Tibial nerve (tissue), 4 donors: ENCODE results near the gene C9. TPM values are rescaled to one million over a fixed set of nuclear protein-coding genes. Genes with fewer than 3 reads are reported as not detected.
"Not testable (repeated sequence)": the region's sequence is repeated elsewhere in the genome, so short reads cannot be mapped to it uniquely, and the experiment has no call there.

Experiments
- DNase-seq, 2 donors: peaks; one replicate each; pipeline ENCODE4 v3.0.0-alpha.2; 2019; ENCODE audit warnings: low spot score in 2 of 2
- H3K27ac ChIP-seq, 4 donors: fragments of 200-600 bp; sonication (generic) in 3 of 4; one replicate each; pipeline ENCODE4 v1.5.1; 2017 to 2019; ENCODE audit warnings: mild to moderate bottlenecking in 1 of 4
- H3K27me3 ChIP-seq, 2 donors: fragments of 200-600 bp; sonication (generic) in 1 of 2; one replicate each; pipeline versions ENCODE4 v1.5.1 to v1.6.0; 2017 to 2019
- H3K36me3 ChIP-seq, 3 donors: fragments of 200-600 bp; sonication (generic); one replicate each; pipeline ENCODE4 v1.5.1; 2018 to 2019
- H3K4me1 ChIP-seq, 4 donors: fragments of 200-600 bp; sonication (generic) in 3 of 4; one replicate each; pipeline ENCODE4 v1.5.1; 2017 to 2019
- H3K4me3 ChIP-seq, 4 donors: fragments of 200-600 bp; sonication (generic) in 3 of 4; one replicate each; pipeline ENCODE4 v1.5.1; 2017 to 2019; ENCODE audit warnings: mild to moderate bottlenecking in 1 of 4, moderate library complexity in 1 of 4
- H3K9me3 ChIP-seq, 4 donors: fragments of 200-600 bp; sonication (generic) in 3 of 4; one replicate each; pipeline ENCODE4 v1.5.1; 2017 to 2019
- EP300 ChIP-seq, 2 donors: sonication (generic); formaldehyde crosslinking; IDR thresholded peaks; one replicate each; pipeline ENCODE4 v1.6.1; 2017; ENCODE audit warnings: antibody characterized with exemption in 2 of 2, mild to moderate bottlenecking in 1 of 2
- POLR2A ChIP-seq, 2 donors: fragments of 450-650 bp; IDR thresholded peaks; one replicate each; pipeline ENCODE4 v1.6.1; 2017; ENCODE audit warnings: antibody characterized with exemption in 2 of 2, mild to moderate bottlenecking in 2 of 2, moderate library complexity in 2 of 2
- WGBS, 2 donors: methylation state at CpG; one replicate each; pipeline ENCODE4 v1.1.5; 2018; 5-methylcytosine and 5-hydroxymethylcytosine counted together
- total RNA-seq, 4 donors: library from RNA; depleted of rRNA; stranded (reverse); fragments of >200 nt; gene quantifications; one replicate each; pipeline ENCODE4 v1.1.0, GENCODE V29; 2016
- TF ChIP-seq, protein P1 (sequence below), 5 experiments: fragments of 200-600 bp in 3 of 5; fragments of 450-650 bp in 2 of 5; sonication (generic) in 3 of 5; IDR thresholded peaks; one replicate each; pipeline ENCODE4 v1.5.1; 2016 to 2019; ENCODE audit warnings: antibody characterized with exemption in 5 of 5, mild to moderate bottlenecking in 3 of 5, moderate library complexity in 2 of 5

Gene C9
- total RNA-seq, 4 donors from 2014 or later, result not detected

DNA sequence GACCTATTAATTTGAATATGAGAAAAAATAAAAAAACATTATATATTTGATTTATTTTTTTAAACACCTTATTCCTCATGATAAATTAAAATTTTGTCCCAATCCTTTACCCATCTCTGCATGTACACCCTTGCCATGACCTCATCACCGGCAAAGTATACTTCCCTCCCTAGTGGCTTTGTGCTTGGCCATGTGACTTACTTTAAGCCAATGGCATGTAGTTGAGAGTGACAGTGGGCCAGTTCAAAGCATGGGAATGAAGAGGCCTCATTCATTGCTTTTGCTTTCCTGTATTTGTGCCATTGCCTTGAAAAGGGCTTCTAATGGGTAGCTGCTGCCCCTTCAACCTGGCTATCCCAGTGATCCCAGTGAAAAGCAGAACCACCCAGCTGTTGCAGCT lies 31.2 kb downstream of the C9 start:
- DNase-seq, result no peak
- H3K9me3 ChIP-seq, result no peaks in the 10 kb centered on the region
- H3K4me3 ChIP-seq, result no peak overlapping the region
- H3K27me3 ChIP-seq, result no peaks in the 10 kb centered on the region
- no peaks in the 10 kb centered on the region for H3K36me3 ChIP-seq
- peaks cover 0 to 4% (median 0%) of the 10 kb centered on the region in 4 donors for H3K4me1 ChIP-seq
- no peak for TF ChIP-seq POLR2A (IDR thresholded peaks at IDR 0.05)
- TF ChIP-seq EP300 (IDR thresholded peaks at IDR 0.05), result no peak
- TF ChIP-seq, protein P1, sequence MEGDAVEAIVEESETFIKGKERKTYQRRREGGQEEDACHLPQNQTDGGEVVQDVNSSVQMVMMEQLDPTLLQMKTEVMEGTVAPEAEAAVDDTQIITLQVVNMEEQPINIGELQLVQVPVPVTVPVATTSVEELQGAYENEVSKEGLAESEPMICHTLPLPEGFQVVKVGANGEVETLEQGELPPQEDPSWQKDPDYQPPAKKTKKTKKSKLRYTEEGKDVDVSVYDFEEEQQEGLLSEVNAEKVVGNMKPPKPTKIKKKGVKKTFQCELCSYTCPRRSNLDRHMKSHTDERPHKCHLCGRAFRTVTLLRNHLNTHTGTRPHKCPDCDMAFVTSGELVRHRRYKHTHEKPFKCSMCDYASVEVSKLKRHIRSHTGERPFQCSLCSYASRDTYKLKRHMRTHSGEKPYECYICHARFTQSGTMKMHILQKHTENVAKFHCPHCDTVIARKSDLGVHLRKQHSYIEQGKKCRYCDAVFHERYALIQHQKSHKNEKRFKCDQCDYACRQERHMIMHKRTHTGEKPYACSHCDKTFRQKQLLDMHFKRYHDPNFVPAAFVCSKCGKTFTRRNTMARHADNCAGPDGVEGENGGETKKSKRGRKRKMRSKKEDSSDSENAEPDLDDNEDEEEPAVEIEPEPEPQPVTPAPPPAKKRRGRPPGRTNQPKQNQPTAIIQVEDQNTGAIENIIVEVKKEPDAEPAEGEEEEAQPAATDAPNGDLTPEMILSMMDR (IDR thresholded peaks at IDR 0.05), result no peak
- H3K27ac ChIP-seq, result no peak overlapping the region
- 100% methylated on average over 1 of the region's 1 CpG for WGBS, 2 donors

- Histone ChIP-seq H3K4me3 (no peak overlapping the region), H3K9me3 (no peaks in the 10 kb centered on the region), H3K4me1 (peaks cover 0 to 4% (median 0%) of the 10 kb centered on the region in 4 donors), H3K36me3 (no peaks in the 10 kb centered on the region), H3K27me3 (no peaks in the 10 kb centered on the region), H3K27ac (no peak overlapping the region)
- WGBS, 2 donors, result 58 to 72% methylated on average over 2 of the region's 2 CpGs
- DNase-seq, result no peak
- peak in 1 of 2 donors; percentile 14 for TF ChIP-seq EP300 (IDR thresholded peaks at IDR 0.05)
- TF ChIP-seq, protein P1 (IDR thresholded peaks at IDR 0.05), result no peak
Measured at GRCh38 chr5:39331861-39332381, 32.4 kb downstream of the C9 start.

- no peak overlapping the region for H3K4me3 ChIP-seq
- TF ChIP-seq, protein P1 (IDR thresholded peaks at IDR 0.05), result no peak
- TF ChIP-seq EP300 (IDR thresholded peaks at IDR 0.05) (no peak), POLR2A (IDR thresholded peaks at IDR 0.05) (no peak)
Measured at GRCh38 chr5:39328731-39329130, 35.6 kb downstream of the C9 start.

GRCh38 chr5:39323542-39323941 lies 40.8 kb downstream of the C9 start:
- WGBS, 2 donors, result 43 to 44% methylated on average over 3 of the region's 3 CpGs
- TF ChIP-seq EP300 (IDR thresholded peaks at IDR 0.05) (no peak), POLR2A (IDR thresholded peaks at IDR 0.05) (no peak)
- TF ChIP-seq, protein P1 (IDR thresholded peaks at IDR 0.05), result no peak
- Histone ChIP-seq H3K27me3 (no peaks in the 10 kb centered on the region), H3K4me1 (no peaks in the 10 kb centered on the region), H3K9me3 (peaks cover 0 to 17% (median 2%) of the 10 kb centered on the region in 4 donors), H3K4me3 (no peak overlapping the region), H3K27ac (no peak overlapping the region), H3K36me3 (no peaks in the 10 kb centered on the region)
- DNase-seq, result no peak

More at GRCh38 chr5:39328731-39329130, 35.6 kb downstream of the C9 start:
- WGBS, 2 donors, result 88 to 100% methylated on average over 1 of the region's 1 CpG
- Histone ChIP-seq H3K27me3 (no peaks in the 10 kb centered on the region), H3K36me3 (no peaks in the 10 kb centered on the region), H3K4me1 (peaks cover 0 to 4% (median 0%) of the 10 kb centered on the region in 4 donors), H3K9me3 (no peaks in the 10 kb centered on the region), H3K27ac (no peak overlapping the region)
- DNase-seq, result no peak

GRCh38 chr5:39319395-39319794 lies 44.9 kb downstream of the C9 start:
- DNase-seq, result no peak
- Histone ChIP-seq H3K36me3 (no peaks in the 10 kb centered on the region), H3K27ac (no peak overlapping the region), H3K4me1 (no peaks in the 10 kb centered on the region), H3K27me3 (no peaks in the 10 kb centered on the region), H3K4me3 (no peak overlapping the region), H3K9me3 (peaks cover 0 to 23% (median 2%) of the 10 kb centered on the region in 4 donors)
- TF ChIP-seq EP300 (IDR thresholded peaks at IDR 0.05), result no peak
- TF ChIP-seq POLR2A (IDR thresholded peaks at IDR 0.05), result no peak
- TF ChIP-seq, protein P1 (IDR thresholded peaks at IDR 0.05), result no peak
- 100% methylated on average over 3 of the region's 3 CpGs for WGBS, 2 donors

DNA sequence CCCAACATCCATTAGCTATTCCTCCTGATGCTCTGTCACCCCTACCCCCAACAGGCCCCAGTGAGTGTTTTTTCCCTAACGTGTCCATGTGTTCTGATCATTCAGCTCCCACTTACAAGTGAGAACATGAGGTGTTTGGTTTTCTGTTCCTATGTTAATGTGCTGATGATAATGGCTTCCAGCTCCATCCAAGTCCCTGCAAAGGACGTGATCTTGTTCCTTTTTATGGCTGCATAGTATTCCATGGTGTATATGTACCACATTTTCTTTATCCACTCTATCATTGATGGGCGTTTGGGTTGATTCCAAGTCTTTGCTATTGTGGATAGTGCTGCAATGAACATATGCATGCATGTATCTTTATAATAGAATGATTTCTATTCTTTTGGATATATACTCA lies 47.8 kb downstream of the C9 start:
- WGBS, 2 donors, result 88 to 89% methylated on average over 3 of the region's 3 CpGs
- H3K9me3 ChIP-seq, result peaks cover 0 to 23% (median 2%) of the 10 kb centered on the region in 4 donors
- H3K27me3 ChIP-seq, H3K4me3 ChIP-seq, DNase-seq, H3K36me3 ChIP-seq, H3K27ac ChIP-seq, H3K4me1 ChIP-seq: not testable (repeated sequence)
